ENCODE measurements around the gene CCDC188. TPM values are rescaled to one million over a fixed set of nuclear protein-coding genes. Genes with fewer than 3 reads are reported as not detected.

CCDC188 gene
- total and polyA plus RNA-seq, 2 of the 13 experiments (the other 11 are each of a cell fraction or from before 2014, with no cell fraction given): not detected

- peak; percentile 55; the same call in 1 of the 2 replicates for TF ChIP-seq ISL2 (CRISPR knock-in tag; IDR thresholded peaks at IDR 0.05)
- TF ChIP-seq PHB2 (IDR thresholded peaks at IDR 0.05; ENCODE audit: partially characterized antibody): no peak
- TF ChIP-seq ZNF343 (CRISPR knock-in tag; IDR thresholded peaks at IDR 0.05): no peak
- no peak for TF ChIP-seq LCORL (IDR thresholded peaks at IDR 0.05)
- peak; percentile 50; the same call in 1 of the 2 replicates for TF ChIP-seq LCORL (CRISPR knock-in tag; IDR thresholded peaks at IDR 0.05)
- TF ChIP-seq MTA1 (CRISPR knock-in tag; IDR thresholded peaks at IDR 0.05; ENCODE audit: borderline replicate concordance): no peak
- TF ChIP-seq SATB2 (CRISPR knock-in tag; IDR thresholded peaks at IDR 0.05): no peak
- TF ChIP-seq ZNF768 (CRISPR knock-in tag; IDR thresholded peaks at IDR 0.05): peak; percentile 42; the same call in 1 of the 2 replicates
- no peak for TF ChIP-seq PCBP1 (IDR thresholded peaks at IDR 0.05; ENCODE audit: borderline replicate concordance, low read depth, low read length)
- TF ChIP-seq ZBTB2 (CRISPR knock-in tag; IDR thresholded peaks at IDR 0.05; ENCODE audit: low read depth): peak; percentile 99
- peak; percentile 93; the same call in 1 of the 2 replicates for TF ChIP-seq TMF1 (CRISPR knock-in tag; IDR thresholded peaks at IDR 0.05; ENCODE audit: low read depth)
- TF ChIP-seq MYC (CRISPR knock-in tag; IDR thresholded peaks at IDR 0.05; ENCODE audit: borderline replicate concordance): peak; percentile 82
- TF ChIP-seq GPBP1L1 (CRISPR knock-in tag; IDR thresholded peaks at IDR 0.05): no peak
- 0 out of 2 replicates have a peak, but pooled peaks have one; percentile 31 for TF ChIP-seq POLR2AphosphoS5 (IDR thresholded peaks at IDR 0.05; ENCODE audit: low read depth, low read length)
- 0 out of 2 replicates have a peak, but pooled peaks have one; percentile 20 for TF ChIP-seq ZNF317 (CRISPR knock-in tag; IDR thresholded peaks at IDR 0.05)
- TF ChIP-seq CENPX (CRISPR knock-in tag; IDR thresholded peaks at IDR 0.05): no peak
- TF ChIP-seq TRIM22 (IDR thresholded peaks at IDR 0.05): no peak
- TF ChIP-seq ZNF615 (CRISPR knock-in tag; IDR thresholded peaks at IDR 0.05; ENCODE audit: borderline replicate concordance): no peak; the same call in 1 of the 2 replicates
- TF ChIP-seq MTA3 (CRISPR knock-in tag; IDR thresholded peaks at IDR 0.05): no peak
- TF ChIP-seq DMAP1 (CRISPR knock-in tag; IDR thresholded peaks at IDR 0.05): peak; percentile 76
- TF ChIP-seq ZFP82 (CRISPR knock-in tag; IDR thresholded peaks at IDR 0.05; ENCODE audit: borderline replicate concordance): 0 out of 2 replicates have a peak, but pooled peaks have one; percentile 65
- TF ChIP-seq TBX3 (IDR thresholded peaks at IDR 0.05; ENCODE audit: borderline replicate concordance): peak; percentile 68; the same call in 1 of the 2 replicates
- no peak; the same call in none of the 2 replicates for TF ChIP-seq CCDC6 (CRISPR knock-in tag; IDR thresholded peaks at IDR 0.05)
- no peak for TF ChIP-seq ATM (IDR thresholded peaks at IDR 0.05; ENCODE audit: borderline replicate concordance)
- peak; percentile 65 for TF ChIP-seq KLF12 (CRISPR knock-in tag; IDR thresholded peaks at IDR 0.05; ENCODE audit: borderline replicate concordance)
- TF ChIP-seq FOXK2 (IDR thresholded peaks at IDR 0.05): no peak
- peak; percentile 69; the same call in 1 of the 2 replicates for TF ChIP-seq FOXC1 (CRISPR knock-in tag; IDR thresholded peaks at IDR 0.05; ENCODE audit: borderline replicate concordance)
- TF ChIP-seq, protein P1, sequence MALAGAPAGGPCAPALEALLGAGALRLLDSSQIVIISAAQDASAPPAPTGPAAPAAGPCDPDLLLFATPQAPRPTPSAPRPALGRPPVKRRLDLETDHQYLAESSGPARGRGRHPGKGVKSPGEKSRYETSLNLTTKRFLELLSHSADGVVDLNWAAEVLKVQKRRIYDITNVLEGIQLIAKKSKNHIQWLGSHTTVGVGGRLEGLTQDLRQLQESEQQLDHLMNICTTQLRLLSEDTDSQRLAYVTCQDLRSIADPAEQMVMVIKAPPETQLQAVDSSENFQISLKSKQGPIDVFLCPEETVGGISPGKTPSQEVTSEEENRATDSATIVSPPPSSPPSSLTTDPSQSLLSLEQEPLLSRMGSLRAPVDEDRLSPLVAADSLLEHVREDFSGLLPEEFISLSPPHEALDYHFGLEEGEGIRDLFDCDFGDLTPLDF (CRISPR knock-in tag; IDR thresholded peaks at IDR 0.05): peak; percentile 100
Observed at GRCh38 chr22:20116951-20117632, 33.8 kb downstream of the CCDC188 start, which contains the start of gene TRMT2A (continued).
